ENCODE measurements around the gene GABBR2. TPM values are rescaled to one million over a fixed set of nuclear protein-coding genes. Genes with fewer than 3 reads are reported as not detected.

Gene GABBR2
- total RNA-seq, 2 experiments from 2014 or later, result not detected

GRCh38 chr9:98743818-98744611, 35.3 kb upstream of the GABBR2 start:
- no peak for TF ChIP-seq CTCF (IDR thresholded peaks at IDR 0.05)
- H3K27me3 ChIP-seq (ENCODE audit: control insufficient read depth in 1 of 2, insufficient read depth in 2 of 2, low read length in 2 of 2), result no peaks in the 10 kb centered on the region
- H3K36me3 Mint-ChIP-seq (ENCODE audit: low read depth), result peaks cover 92% of the 10 kb centered on the region
- no peak for ATAC-seq (ENCODE audit: poor library complexity)
- no peak overlapping the region for H3K4me3 Mint-ChIP-seq
- ChIA-PET CTCF (no interaction called here), POLR2A (interaction anchor here (0.7 kb wide), 1 partner anchor 113 kb away, joined by 4 read pairs; no protein-coding TSS in a partner anchor)
- H3K4me1 ChIP-seq (ENCODE audit: insufficient read depth, low read length), result no peaks in the 10 kb centered on the region
- no peak overlapping the region for H3K4me3 ChIP-seq (ENCODE audit: low read length)
- peaks cover 19% of the 10 kb centered on the region for H3K36me3 ChIP-seq (ENCODE audit: insufficient read depth, low read length)
- intact Hi-C loops (cut with DNase I, micrococcal nuclease), result no loop called here
- H3K27ac Mint-ChIP-seq, result no peak overlapping the region
- no peak for DNase-seq
- peaks cover 0 to 3% of the 10 kb centered on the region in 2 experiments for H3K9me3 ChIP-seq (ENCODE audit: control insufficient read depth in 1 of 2, insufficient read depth in 1 of 2, low read length in 2 of 2)
- H3K27ac ChIP-seq (ENCODE audit: low read depth in 1 of 2, low read length in 2 of 2), result no peak overlapping the region
- H3K9me3 Mint-ChIP-seq, result peaks cover 3% of the 10 kb centered on the region
- H3K4me1 Mint-ChIP-seq (ENCODE audit: low read depth), result no peaks in the 10 kb centered on the region
- H3K27me3 Mint-ChIP-seq, result no peaks in the 10 kb centered on the region

GRCh38 chr9:98743329-98743728, 34.6 kb upstream of the GABBR2 start:
- intact Hi-C loops (cut with DNase I, micrococcal nuclease), result no loop called here
- ATAC-seq (ENCODE audit: poor library complexity), result no peak
- H3K9me3 Mint-ChIP-seq, result peaks cover 7% of the 10 kb centered on the region
- no peaks in the 10 kb centered on the region for H3K4me1 Mint-ChIP-seq (ENCODE audit: low read depth)
- Histone ChIP-seq H3K9me3 (ENCODE audit: control insufficient read depth in 1 of 2, insufficient read depth in 1 of 2, low read length in 2 of 2) (peaks cover 0 to 3% of the 10 kb centered on the region in 2 experiments), H3K4me1 (ENCODE audit: insufficient read depth, low read length) (no peaks in the 10 kb centered on the region), H3K4me3 (ENCODE audit: low read length) (no peak overlapping the region), H3K36me3 (ENCODE audit: insufficient read depth, low read length) (peaks cover 19% of the 10 kb centered on the region), H3K27ac (ENCODE audit: low read depth in 1 of 2, low read length in 2 of 2) (no peak overlapping the region), H3K27me3 (ENCODE audit: control insufficient read depth in 1 of 2, insufficient read depth in 2 of 2, low read length in 2 of 2) (no peaks in the 10 kb centered on the region)
- H3K4me3 Mint-ChIP-seq, result no peak overlapping the region
- POLR2A ChIA-PET, result no interaction called here
- CTCF ChIA-PET, result no interaction called here
- DNase-seq, result no peak
- H3K27me3 Mint-ChIP-seq, result no peaks in the 10 kb centered on the region
- peaks cover 91% of the 10 kb centered on the region for H3K36me3 Mint-ChIP-seq (ENCODE audit: low read depth)
- no peak overlapping the region for H3K27ac Mint-ChIP-seq
- no peak for TF ChIP-seq CTCF (IDR thresholded peaks at IDR 0.05)

- Histone ChIP-seq H3K4me3 (ENCODE audit: low read length) (no peak overlapping the region), H3K36me3 (ENCODE audit: insufficient read depth, low read length) (peaks cover 19% of the 10 kb centered on the region), H3K9me3 (ENCODE audit: control insufficient read depth in 1 of 2, insufficient read depth in 1 of 2, low read length in 2 of 2) (peaks cover 0 to 3% of the 10 kb centered on the region in 2 experiments), H3K4me1 (ENCODE audit: insufficient read depth, low read length) (no peaks in the 10 kb centered on the region), H3K27me3 (ENCODE audit: control insufficient read depth in 1 of 2, insufficient read depth in 2 of 2, low read length in 2 of 2) (no peaks in the 10 kb centered on the region), H3K27ac (ENCODE audit: low read depth in 1 of 2, low read length in 2 of 2) (no peak overlapping the region)
- DNase-seq (no peak), ATAC-seq (ENCODE audit: poor library complexity) (no peak)
- no peaks in the 10 kb centered on the region for H3K27me3 Mint-ChIP-seq
- H3K36me3 Mint-ChIP-seq (ENCODE audit: low read depth), result peaks cover 91% of the 10 kb centered on the region
- POLR2A ChIA-PET, result no interaction called here
- intact Hi-C loops (cut with DNase I, micrococcal nuclease), result no loop called here
- no peak overlapping the region for H3K4me3 Mint-ChIP-seq
- H3K9me3 Mint-ChIP-seq, result peaks cover 7% of the 10 kb centered on the region
- no peaks in the 10 kb centered on the region for H3K4me1 Mint-ChIP-seq (ENCODE audit: low read depth)
- no peak overlapping the region for H3K27ac Mint-ChIP-seq
- CTCF ChIA-PET, result no interaction called here
- no peak for TF ChIP-seq CTCF (IDR thresholded peaks at IDR 0.05)
Measured at GRCh38 chr9:98742325-98743280, 33.9 kb upstream of the GABBR2 start.

Data from CD4-positive, alpha-beta T cell (primary cell).